Measurements from ENCODE around the gene DGKH.
"Not testable (repeated sequence)": the region's sequence is repeated elsewhere in the genome, so short reads cannot be mapped to it uniquely, and the experiment has no call there.

Gene DGKH

GRCh38 chr13:42119875-42120274 lies 71.4 kb downstream of the DGKH start:
- DNase-seq = no peak

GRCh38 chr13:42123600-42123999 lies 75.2 kb downstream of the DGKH start:
- DNase-seq = no peak

GRCh38 chr13:42125046-42125445 lies 76.6 kb downstream of the DGKH start:
- no peak for DNase-seq

- no peak for DNase-seq
Observed at GRCh38 chr13:42127047-42127446, 78.6 kb downstream of the DGKH start.

- DNase-seq = no peak
Observed at GRCh38 chr13:42129033-42129432, 80.6 kb downstream of the DGKH start.

GRCh38 chr13:42136518-42136917 lies 88.1 kb downstream of the DGKH start:
- DNase-seq = no peak

GRCh38 chr13:42137856-42138537 lies 89.5 kb downstream of the DGKH start:
- no peak for DNase-seq

- no peak for DNase-seq
Observed at GRCh38 chr13:42140494-42140893, 92.0 kb downstream of the DGKH start.

GRCh38 chr13:42141052-42141451 lies 92.6 kb downstream of the DGKH start:
- DNase-seq = not testable (repeated sequence)

- DNase-seq = no peak
Observed at GRCh38 chr13:42146359-42146758, 97.9 kb downstream of the DGKH start.

GRCh38 chr13:42148538-42148937 lies 100.1 kb downstream of the DGKH start:
- no peak for DNase-seq

- no peak for DNase-seq
Observed at GRCh38 chr13:42149136-42149535, 100.7 kb downstream of the DGKH start.

GRCh38 chr13:42151781-42152180 lies 103.3 kb downstream of the DGKH start:
- no peak for DNase-seq

GRCh38 chr13:42152495-42152894 lies 104.0 kb downstream of the DGKH start:
- no peak for DNase-seq

GRCh38 chr13:42153199-42154113 lies 105.0 kb downstream of the DGKH start:
- no peak for DNase-seq

- no peak for DNase-seq
Observed at GRCh38 chr13:42155251-42155650, 106.8 kb downstream of the DGKH start.

- not testable (repeated sequence) for DNase-seq
Observed at GRCh38 chr13:42163338-42163737, 114.9 kb downstream of the DGKH start.

- not testable (repeated sequence) for DNase-seq
Observed at GRCh38 chr13:42163910-42164309, 115.5 kb downstream of the DGKH start.

- no peak for DNase-seq
Observed at GRCh38 chr13:42164557-42165125, 116.2 kb downstream of the DGKH start.

- no peak for DNase-seq
Observed at GRCh38 chr13:42168496-42168895, 120.0 kb downstream of the DGKH start.

GRCh38 chr13:42170029-42170428 lies 121.6 kb downstream of the DGKH start:
- no peak for DNase-seq

GRCh38 chr13:42173789-42174343 lies 125.4 kb downstream of the DGKH start:
- no peak for DNase-seq

- no peak for DNase-seq
Observed at GRCh38 chr13:42174344-42175162, 126.1 kb downstream of the DGKH start.

Data from NCI-H1417 treated with DMSO at 0.1 percent for 48 hours (cell line).